ENCODE results near the gene USP17L24. TPM values are rescaled to one million over a fixed set of nuclear protein-coding genes. Genes with fewer than 3 reads are reported as not detected.
"Not testable (repeated sequence)": the region's sequence is repeated elsewhere in the genome, so short reads cannot be mapped to it uniquely, and the experiment has no call there.

The USP17L24 gene, protein sequence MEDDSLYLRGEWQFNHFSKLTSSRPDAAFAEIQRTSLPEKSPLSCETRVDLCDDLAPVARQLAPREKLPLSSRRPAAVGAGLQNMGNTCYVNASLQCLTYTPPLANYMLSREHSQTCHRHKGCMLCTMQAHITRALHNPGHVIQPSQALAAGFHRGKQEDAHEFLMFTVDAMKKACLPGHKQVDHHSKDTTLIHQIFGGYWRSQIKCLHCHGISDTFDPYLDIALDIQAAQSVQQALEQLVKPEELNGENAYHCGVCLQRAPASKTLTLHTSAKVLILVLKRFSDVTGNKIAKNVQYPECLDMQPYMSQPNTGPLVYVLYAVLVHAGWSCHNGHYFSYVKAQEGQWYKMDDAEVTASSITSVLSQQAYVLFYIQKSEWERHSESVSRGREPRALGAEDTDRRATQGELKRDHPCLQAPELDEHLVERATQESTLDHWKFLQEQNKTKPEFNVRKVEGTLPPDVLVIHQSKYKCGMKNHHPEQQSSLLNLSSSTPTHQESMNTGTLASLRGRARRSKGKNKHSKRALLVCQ
- not detected in 2 replicates for total RNA-seq (2014; rRNA removed; shearing (Covaris generic))

DNA sequence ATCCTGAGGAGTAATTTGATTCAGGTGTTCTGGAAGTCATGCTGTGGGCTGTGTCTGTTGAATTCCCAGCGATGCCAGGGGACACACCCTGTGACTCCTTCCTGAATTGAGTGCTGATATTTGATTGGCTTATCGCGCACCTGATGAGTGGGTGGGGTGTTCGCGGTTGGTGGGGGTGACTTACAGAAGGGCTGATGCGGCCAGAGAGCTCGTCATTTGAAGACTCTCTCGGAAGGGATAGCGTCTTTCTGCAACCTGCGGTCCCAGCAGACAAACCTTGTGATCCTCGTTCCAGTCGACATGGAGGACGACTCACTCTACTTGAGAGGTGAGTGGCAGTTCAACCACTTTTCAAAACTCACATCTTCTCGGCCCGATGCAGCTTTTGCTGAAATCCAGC lies at the start of gene USP17L24:
Gene USP17L24, plus strand, starts transcription at position 301 of the 400 bp plus-strand sequence. Its CDS starts 0 bp downstream, at position 301.
- DNase-seq (ENCODE audit: low read depth), result not testable (repeated sequence)

DNA sequence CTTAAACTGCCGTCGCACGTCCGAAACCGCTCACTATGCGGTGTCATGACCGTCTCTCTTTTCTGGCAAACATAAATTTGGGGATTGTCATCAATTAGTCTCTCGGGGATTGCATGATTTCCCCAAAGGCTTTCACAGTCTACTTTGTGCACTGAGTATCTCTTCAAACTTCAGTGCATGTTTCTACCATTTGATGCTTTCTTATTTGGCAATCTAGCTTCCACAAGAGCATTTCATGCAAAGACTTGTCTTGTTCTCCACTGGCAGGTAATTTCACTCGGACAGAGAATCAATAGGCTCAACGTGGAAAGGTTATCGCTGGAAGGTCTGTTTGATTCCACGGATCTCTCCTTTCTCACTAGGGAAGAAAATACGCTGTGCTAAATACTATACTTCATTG lies 774 bp upstream of the USP17L24 start:
- DNase-seq (ENCODE audit: low read depth), result not testable (repeated sequence)

DNA sequence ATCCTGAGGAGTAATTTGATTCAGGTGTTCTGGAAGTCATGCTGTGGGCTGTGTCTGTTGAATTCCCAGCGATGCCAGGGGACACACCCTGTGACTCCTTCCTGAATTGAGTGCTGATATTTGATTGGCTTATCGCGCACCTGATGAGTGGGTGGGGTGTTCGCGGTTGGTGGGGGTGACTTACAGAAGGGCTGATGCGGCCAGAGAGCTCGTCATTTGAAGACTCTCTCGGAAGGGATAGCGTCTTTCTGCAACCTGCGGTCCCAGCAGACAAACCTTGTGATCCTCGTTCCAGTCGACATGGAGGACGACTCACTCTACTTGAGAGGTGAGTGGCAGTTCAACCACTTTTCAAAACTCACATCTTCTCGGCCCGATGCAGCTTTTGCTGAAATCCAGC lies 4.6 kb downstream of the USP17L24 start, which contains the start of gene USP17L25:
Gene USP17L25, plus strand, starts transcription at position 301 of the 400 bp plus-strand sequence. Its CDS starts 0 bp downstream, at position 301.
- not testable (repeated sequence) for DNase-seq (ENCODE audit: low read depth)

DNA sequence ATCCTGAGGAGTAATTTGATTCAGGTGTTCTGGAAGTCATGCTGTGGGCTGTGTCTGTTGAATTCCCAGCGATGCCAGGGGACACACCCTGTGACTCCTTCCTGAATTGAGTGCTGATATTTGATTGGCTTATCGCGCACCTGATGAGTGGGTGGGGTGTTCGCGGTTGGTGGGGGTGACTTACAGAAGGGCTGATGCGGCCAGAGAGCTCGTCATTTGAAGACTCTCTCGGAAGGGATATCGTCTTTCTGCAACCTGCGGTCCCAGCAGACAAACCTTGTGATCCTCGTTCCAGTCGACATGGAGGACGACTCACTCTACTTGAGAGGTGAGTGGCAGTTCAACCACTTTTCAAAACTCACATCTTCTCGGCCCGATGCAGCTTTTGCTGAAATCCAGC lies 9.4 kb downstream of the USP17L24 start, which contains the start of gene USP17L26:
Gene USP17L26, plus strand, starts transcription at position 301 of the 400 bp plus-strand sequence. Its CDS starts 0 bp downstream, at position 301.
- DNase-seq (ENCODE audit: low read depth), result not testable (repeated sequence)

DNA sequence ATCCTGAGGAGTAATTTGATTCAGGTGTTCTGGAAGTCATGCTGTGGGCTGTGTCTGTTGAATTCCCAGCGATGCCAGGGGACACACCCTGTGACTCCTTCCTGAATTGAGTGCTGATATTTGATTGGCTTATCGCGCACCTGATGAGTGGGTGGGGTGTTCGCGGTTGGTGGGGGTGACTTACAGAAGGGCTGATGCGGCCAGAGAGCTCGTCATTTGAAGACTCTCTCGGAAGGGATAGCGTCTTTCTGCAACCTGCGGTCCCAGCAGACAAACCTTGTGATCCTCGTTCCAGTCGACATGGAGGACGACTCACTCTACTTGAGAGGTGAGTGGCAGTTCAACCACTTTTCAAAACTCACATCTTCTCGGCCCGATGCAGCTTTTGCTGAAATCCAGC lies 14.1 kb downstream of the USP17L24 start, which contains the start of gene USP17L5:
Gene USP17L5, plus strand, starts transcription at position 301 of the 400 bp plus-strand sequence. Its CDS starts 0 bp downstream, at position 301.
- not testable (repeated sequence) for DNase-seq (ENCODE audit: low read depth)

DNA sequence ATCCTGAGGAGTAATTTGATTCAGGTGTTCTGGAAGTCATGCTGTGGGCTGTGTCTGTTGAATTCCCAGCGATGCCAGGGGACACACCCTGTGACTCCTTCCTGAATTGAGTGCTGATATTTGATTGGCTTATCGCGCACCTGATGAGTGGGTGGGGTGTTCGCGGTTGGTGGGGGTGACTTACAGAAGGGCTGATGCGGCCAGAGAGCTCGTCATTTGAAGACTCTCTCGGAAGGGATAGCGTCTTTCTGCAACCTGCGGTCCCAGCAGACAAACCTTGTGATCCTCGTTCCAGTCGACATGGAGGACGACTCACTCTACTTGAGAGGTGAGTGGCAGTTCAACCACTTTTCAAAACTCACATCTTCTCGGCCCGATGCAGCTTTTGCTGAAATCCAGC lies 18.9 kb downstream of the USP17L24 start, which contains the start of gene USP17L27:
Gene USP17L27, plus strand, starts transcription at position 301 of the 400 bp plus-strand sequence. Its CDS starts 0 bp downstream, at position 301.
- DNase-seq (ENCODE audit: low read depth), result not testable (repeated sequence)

GRCh38 chr4:9348593-9348992 lies 23.6 kb downstream of the USP17L24 start, which contains the start of gene USP17L28:
USP17L28 (plus strand) TSS chr4:9348893; CDS start chr4:9348893, 0 bp downstream.
- not testable (repeated sequence) for DNase-seq (ENCODE audit: low read depth)

GRCh38 chr4:9350866-9351265 lies 25.9 kb downstream of the USP17L24 start:
- not testable (repeated sequence) for DNase-seq (ENCODE audit: low read depth)

DNA sequence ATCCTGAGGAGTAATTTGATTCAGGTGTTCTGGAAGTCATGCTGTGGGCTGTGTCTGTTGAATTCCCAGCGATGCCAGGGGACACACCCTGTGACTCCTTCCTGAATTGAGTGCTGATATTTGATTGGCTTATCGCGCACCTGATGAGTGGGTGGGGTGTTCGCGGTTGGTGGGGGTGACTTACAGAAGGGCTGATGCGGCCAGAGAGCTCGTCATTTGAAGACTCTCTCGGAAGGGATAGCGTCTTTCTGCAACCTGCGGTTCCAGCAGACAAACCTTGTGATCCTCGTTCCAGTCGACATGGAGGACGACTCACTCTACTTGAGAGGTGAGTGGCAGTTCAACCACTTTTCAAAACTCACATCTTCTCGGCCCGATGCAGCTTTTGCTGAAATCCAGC lies 28.4 kb downstream of the USP17L24 start, which contains the start of gene USP17L29:
Gene USP17L29, plus strand, starts transcription at position 301 of the 400 bp plus-strand sequence. Its CDS starts 0 bp downstream, at position 301.
- not testable (repeated sequence) for DNase-seq (ENCODE audit: low read depth)

- not testable (repeated sequence) for DNase-seq (ENCODE audit: low read depth)
Observed at GRCh38 chr4:9362829-9363228, 37.9 kb downstream of the USP17L24 start, which contains the start of gene USP17L30. USP17L30 (plus strand) TSS chr4:9363129; CDS start chr4:9363129, 0 bp downstream.

Other genes starting within 250 kb of the USP17L24 start
- not detected in 2 replicates for gene FAM90A26, start 154.8 kb upstream of the USP17L24 start, total RNA-seq (2014; rRNA removed; shearing (Covaris generic))
- not detected in 2 replicates for gene USP17L10, start 114.5 kb upstream of the USP17L24 start, total RNA-seq (2014; rRNA removed; shearing (Covaris generic))
- gene USP17L11, start 109.8 kb upstream of the USP17L24 start, total RNA-seq (2014; rRNA removed; shearing (Covaris generic)), result not detected in 2 replicates
- gene USP17L12, start 105.0 kb upstream of the USP17L24 start, total RNA-seq (2014; rRNA removed; shearing (Covaris generic)), result not detected in 2 replicates
- not detected in 2 replicates for gene USP17L13, start 100.3 kb upstream of the USP17L24 start, total RNA-seq (2014; rRNA removed; shearing (Covaris generic))
- 0.34 TPM in 1 of 2 replicates, not detected in the other for gene USP17L15, start 90.8 kb upstream of the USP17L24 start, total RNA-seq (2014; rRNA removed; shearing (Covaris generic))
- gene USP17L17, start 81.3 kb upstream of the USP17L24 start, total RNA-seq (2014; rRNA removed; shearing (Covaris generic)), result not detected in 2 replicates
- gene USP17L18, start 76.5 kb upstream of the USP17L24 start, total RNA-seq (2014; rRNA removed; shearing (Covaris generic)), result not detected in 2 replicates
- gene USP17L19, start 71.8 kb upstream of the USP17L24 start, total RNA-seq (2014; rRNA removed; shearing (Covaris generic)), result not detected in 2 replicates
- gene USP17L20, start 67.0 kb upstream of the USP17L24 start, total RNA-seq (2014; rRNA removed; shearing (Covaris generic)), result not detected in 2 replicates
- not detected in 2 replicates for gene USP17L21, start 62.3 kb upstream of the USP17L24 start, total RNA-seq (2014; rRNA removed; shearing (Covaris generic))
- not detected in 2 replicates for gene USP17L22, start 57.5 kb upstream of the USP17L24 start, total RNA-seq (2014; rRNA removed; shearing (Covaris generic))
- not detected in 2 replicates for gene USP17L25, start 4.7 kb downstream of the USP17L24 start, total RNA-seq (2014; rRNA removed; shearing (Covaris generic))
- gene USP17L26, start 9.5 kb downstream of the USP17L24 start, total RNA-seq (2014; rRNA removed; shearing (Covaris generic)), result not detected in 2 replicates
- not detected in 2 replicates for gene USP17L5, start 14.2 kb downstream of the USP17L24 start, total RNA-seq (2014; rRNA removed; shearing (Covaris generic))
- gene USP17L27, start 19.0 kb downstream of the USP17L24 start, total RNA-seq (2014; rRNA removed; shearing (Covaris generic)), result not detected in 2 replicates
- gene USP17L28, start 23.7 kb downstream of the USP17L24 start, total RNA-seq (2014; rRNA removed; shearing (Covaris generic)), result not detected in 2 replicates
- not detected in 2 replicates for gene USP17L29, start 28.5 kb downstream of the USP17L24 start, total RNA-seq (2014; rRNA removed; shearing (Covaris generic))
- gene USP17L30, start 38.0 kb downstream of the USP17L24 start, total RNA-seq (2014; rRNA removed; shearing (Covaris generic)), result not detected in 2 replicates
- not detected in 2 replicates for gene DEFB131A, start 119.2 kb downstream of the USP17L24 start, total RNA-seq (2014; rRNA removed; shearing (Covaris generic))

All from Daoy (cell line).